GM12865 (cell line): ENCODE results near the gene MYOZ1.

Experiments used
- DNase-seq: peaks from one replicate; pipeline ENCODE4 v3.0.0; 2010; ENCODE audit warnings: low read depth
- H3K4me3 ChIP-seq: 2 replicates; pipeline ENCODE4 v1.5.1; 2011; ENCODE audit warnings: mild to moderate bottlenecking, low read depth, low read length, control low read depth
- TF ChIP-seq, protein P1 (sequence below): IDR thresholded peaks from 2 replicates; pipeline ENCODE4 v1.5.1; 2011; ENCODE audit warnings: low read length, control low read depth, low read depth, inconsistent platforms; ENCODE audit not compliant: insufficient read depth; ENCODE audit errors: missing control alignments

The MYOZ1 gene

GRCh38 chr10:73601486-73601921, 39.8 kb downstream of the MYOZ1 start:
- TF ChIP-seq, protein P1, sequence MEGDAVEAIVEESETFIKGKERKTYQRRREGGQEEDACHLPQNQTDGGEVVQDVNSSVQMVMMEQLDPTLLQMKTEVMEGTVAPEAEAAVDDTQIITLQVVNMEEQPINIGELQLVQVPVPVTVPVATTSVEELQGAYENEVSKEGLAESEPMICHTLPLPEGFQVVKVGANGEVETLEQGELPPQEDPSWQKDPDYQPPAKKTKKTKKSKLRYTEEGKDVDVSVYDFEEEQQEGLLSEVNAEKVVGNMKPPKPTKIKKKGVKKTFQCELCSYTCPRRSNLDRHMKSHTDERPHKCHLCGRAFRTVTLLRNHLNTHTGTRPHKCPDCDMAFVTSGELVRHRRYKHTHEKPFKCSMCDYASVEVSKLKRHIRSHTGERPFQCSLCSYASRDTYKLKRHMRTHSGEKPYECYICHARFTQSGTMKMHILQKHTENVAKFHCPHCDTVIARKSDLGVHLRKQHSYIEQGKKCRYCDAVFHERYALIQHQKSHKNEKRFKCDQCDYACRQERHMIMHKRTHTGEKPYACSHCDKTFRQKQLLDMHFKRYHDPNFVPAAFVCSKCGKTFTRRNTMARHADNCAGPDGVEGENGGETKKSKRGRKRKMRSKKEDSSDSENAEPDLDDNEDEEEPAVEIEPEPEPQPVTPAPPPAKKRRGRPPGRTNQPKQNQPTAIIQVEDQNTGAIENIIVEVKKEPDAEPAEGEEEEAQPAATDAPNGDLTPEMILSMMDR = no peak

DNA sequence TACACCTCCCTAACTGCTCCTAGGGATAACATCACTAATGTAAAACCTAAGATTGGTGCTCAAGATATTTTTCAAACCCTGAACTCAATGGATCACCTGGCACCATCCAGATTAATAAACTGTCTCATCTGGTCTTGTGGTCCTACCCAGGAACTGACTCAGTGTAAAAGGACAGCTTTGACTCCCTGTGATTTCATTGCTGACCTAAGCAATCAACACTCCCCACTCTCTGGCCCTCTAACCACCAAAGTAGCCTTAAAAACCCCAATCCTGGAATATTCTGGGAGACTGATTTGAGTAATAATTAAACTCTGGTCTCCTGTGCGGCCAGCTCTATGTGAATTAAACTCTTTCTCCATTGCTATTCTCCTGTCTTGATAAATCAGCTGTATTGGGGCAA, 43.9 kb downstream of the MYOZ1 start:
- H3K4me3 ChIP-seq = no peak overlapping the region
- no peak for DNase-seq
- TF ChIP-seq, protein P1 = no peak

More at GRCh38 chr10:73601486-73601921, 39.8 kb downstream of the MYOZ1 start:
- H3K4me3 ChIP-seq = no peak overlapping the region
- no peak for DNase-seq

- TF ChIP-seq, protein P1 = no peak
- no peak overlapping the region for H3K4me3 ChIP-seq
- DNase-seq = no peak
These were observed 47.5 kb downstream of the MYOZ1 start for GRCh38 chr10:73593812-73594211.

GRCh38 chr10:73593110-73593509, 48.2 kb downstream of the MYOZ1 start:
- no peak for DNase-seq
- TF ChIP-seq, protein P1 = no peak
- H3K4me3 ChIP-seq = no peak overlapping the region

DNA sequence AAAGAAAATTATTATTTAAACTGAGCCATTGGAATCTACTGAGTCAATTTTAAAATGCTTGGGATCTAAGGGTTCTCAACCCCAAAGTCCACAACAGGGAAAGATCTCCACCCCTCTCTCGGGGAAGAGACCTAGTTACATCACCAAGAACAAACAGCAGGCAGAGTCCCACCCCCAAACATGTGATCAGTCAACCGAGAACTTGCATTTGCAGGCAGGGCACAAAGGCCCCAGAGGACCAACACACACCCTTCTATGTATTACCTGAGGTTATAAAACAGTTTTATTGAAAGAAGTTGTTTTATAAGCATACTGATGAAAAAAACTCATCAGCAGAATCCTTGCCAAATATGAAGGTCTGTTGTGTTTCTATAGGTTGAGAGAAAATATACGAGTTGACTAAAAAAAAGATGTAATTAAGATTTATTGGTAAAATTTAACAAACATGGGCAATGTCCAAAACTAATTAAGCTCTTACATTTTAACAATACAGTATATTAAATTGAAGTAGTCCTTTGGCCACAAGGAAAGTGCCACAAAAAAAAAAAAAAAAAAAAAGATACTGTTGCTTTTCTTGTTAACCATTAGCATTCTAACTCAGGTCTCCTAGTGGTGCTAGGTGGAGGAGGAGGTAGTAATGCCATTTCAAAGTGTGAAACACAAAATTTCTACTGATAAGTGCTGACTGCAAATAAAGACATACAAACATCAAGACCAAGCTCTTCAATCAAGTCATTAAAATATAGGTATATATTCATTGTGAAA, 49.2 kb downstream of the MYOZ1 start:
- DNase-seq = peak; percentile 37
- no peak overlapping the region for H3K4me3 ChIP-seq
- TF ChIP-seq, protein P1 = no peak

DNA sequence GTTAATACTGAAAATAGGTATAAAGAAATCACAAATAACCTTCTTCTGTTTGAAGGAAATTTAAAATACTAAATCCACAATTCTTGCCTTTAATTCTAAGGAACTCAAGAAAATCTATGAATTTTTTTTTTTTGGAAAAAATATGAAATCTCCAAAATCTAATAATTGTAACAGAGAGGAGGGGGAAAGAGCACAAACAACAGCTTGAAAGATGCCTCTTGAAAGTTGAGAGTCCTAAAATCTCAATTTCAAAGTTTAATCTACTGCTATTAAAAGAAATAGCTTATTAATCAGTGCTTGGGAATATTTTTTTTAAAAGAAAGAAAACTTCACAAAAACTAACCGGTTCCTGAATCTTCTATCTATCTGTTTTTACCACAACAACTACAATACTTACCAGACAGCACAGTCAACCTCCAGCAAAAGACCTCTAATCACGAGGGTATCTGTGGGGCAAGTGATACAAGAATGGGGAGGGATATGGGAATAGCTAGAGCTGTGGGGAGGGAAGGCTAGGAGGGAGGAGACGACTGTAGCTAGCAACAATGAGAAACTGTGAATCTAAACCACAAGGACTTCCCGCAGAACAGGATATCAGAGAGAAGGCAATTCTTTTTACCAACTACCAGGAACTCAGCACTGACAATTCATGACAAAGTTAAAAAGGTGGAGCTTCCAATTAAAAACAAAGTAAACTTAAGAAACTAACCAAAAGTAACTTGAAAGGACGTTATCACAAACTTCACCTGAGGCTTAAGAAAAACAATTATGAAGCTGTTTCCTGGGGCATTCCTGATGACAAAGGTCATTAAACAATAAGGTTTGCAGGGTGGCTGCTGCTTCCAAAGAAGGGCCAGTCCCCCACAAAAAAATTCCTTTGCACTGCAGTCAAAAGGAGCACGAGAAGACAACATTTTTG, 50.1 kb downstream of the MYOZ1 start, which contains the start of gene USP54:
Gene USP54, minus strand, starts transcription at position 462 of the 919 bp plus-strand sequence. CDS start 15,684 bp downstream, outside the sequence.
- peak; percentile 5 for DNase-seq
- no peak within 1 kb of the TSS for H3K4me3 ChIP-seq

More for the DNA sequence above, 50.1 kb downstream of the MYOZ1 start, which contains the start of gene USP54:
- TF ChIP-seq, protein P1 = no peak
